Sigmoid colon (tissue), 7 donors: ENCODE results near the gene LATS2. TPM values are rescaled to one million over a fixed set of nuclear protein-coding genes. Genes with fewer than 3 reads are reported as not detected.

Experiments
- DNase-seq: peaks from one replicate; pipeline ENCODE4 v3.0.0-alpha.2; 2019
- H3K27ac ChIP-seq, 4 donors: fragments of 200-600 bp; sonication (generic); one replicate each; pipeline ENCODE4 v1.5.1; 2016 to 2019; ENCODE audit warnings: mild to moderate bottlenecking in 1 of 4
- H3K27me3 ChIP-seq, 3 donors: fragments of 200-600 bp; sonication (generic); one replicate each; pipeline ENCODE4 v1.5.1; 2019; ENCODE audit warnings: mild to moderate bottlenecking in 1 of 3
- H3K36me3 ChIP-seq, 4 donors: fragments of 200-600 bp; sonication (generic); one replicate each; pipeline ENCODE4 v1.5.1; 2016 to 2019
- H3K4me1 ChIP-seq, 4 donors: fragments of 200-600 bp; sonication (generic); one replicate each; pipeline ENCODE4 v1.5.1; 2017 to 2019
- H3K4me3 ChIP-seq, 4 donors: fragments of 200-600 bp; sonication (generic); one replicate each; pipeline ENCODE4 v1.5.1; 2017 to 2019; ENCODE audit warnings: mild to moderate bottlenecking in 2 of 4, moderate library complexity in 1 of 4
- H3K9me3 ChIP-seq, 4 donors: fragments of 200-600 bp in 3 of 4; sonication (generic) in 3 of 4; one replicate each; pipeline versions ENCODE4 v1.5.1 to v1.6.1; 2013 to 2019
- EP300 ChIP-seq, 4 donors: sonication (generic); formaldehyde crosslinking; IDR thresholded peaks; one replicate each; pipeline ENCODE4 v1.6.1; 2017; ENCODE audit warnings: antibody characterized with exemption in 4 of 4
- POLR2A ChIP-seq, 2 donors: fragments of 450-650 bp; IDR thresholded peaks; one replicate each; pipeline ENCODE4 v1.6.1; 2016; ENCODE audit warnings: antibody characterized with exemption in 2 of 2, mild to moderate bottlenecking in 2 of 2, moderate library complexity in 2 of 2
- POLR2AphosphoS5 ChIP-seq, 4 donors: sonication (generic); formaldehyde crosslinking; IDR thresholded peaks; one replicate each; pipeline ENCODE4 v1.6.1; 2017; ENCODE audit warnings: antibody characterized with exemption in 4 of 4
- WGBS, 2 donors: extraction: QIAGEN DNeasy Blood & Tissue Kit; methylation state at CpG; one replicate each; pipeline ENCODE4 v1.1.7; 2013; 5-methylcytosine and 5-hydroxymethylcytosine counted together
- intact Hi-C: fragments of 100-400 bp; cut with DNase I; formaldehyde crosslinking; loops from one replicate; pipeline ENCODE4 v1.15.1; 2023
- polyA plus RNA-seq, 3 donors: library from polyadenylated mRNA; stranded (reverse); fragments of 200-250 nt; gene quantifications; one replicate each; pipeline ENCODE4 v1.2.3, GENCODE V29; 2013
- total RNA-seq, 4 donors: library from RNA; depleted of rRNA; stranded (reverse); fragments of >200 nt; gene quantifications; one replicate each; pipeline ENCODE4 v1.1.0, GENCODE V29; 2016
- TF ChIP-seq, protein P1 (sequence below), 4 experiments: fragments of 450-650 bp in 3 of 4; fragments of 200-600 bp in 1 of 4; IDR thresholded peaks; one replicate each; pipeline ENCODE4 v1.5.1; 2016 to 2019; ENCODE audit warnings: antibody characterized with exemption in 4 of 4, mild to moderate bottlenecking in 3 of 4, moderate library complexity in 2 of 4
- donor health status: healthy with polysubstance abuse.
- donor health status: Bipolar disorder and iron deficiency.
- donor health status: healthy.

The LATS2 gene
- total and polyA plus RNA-seq, 7 donors = 3.7 to 45.5 (median 21.8) TPM

DNA sequence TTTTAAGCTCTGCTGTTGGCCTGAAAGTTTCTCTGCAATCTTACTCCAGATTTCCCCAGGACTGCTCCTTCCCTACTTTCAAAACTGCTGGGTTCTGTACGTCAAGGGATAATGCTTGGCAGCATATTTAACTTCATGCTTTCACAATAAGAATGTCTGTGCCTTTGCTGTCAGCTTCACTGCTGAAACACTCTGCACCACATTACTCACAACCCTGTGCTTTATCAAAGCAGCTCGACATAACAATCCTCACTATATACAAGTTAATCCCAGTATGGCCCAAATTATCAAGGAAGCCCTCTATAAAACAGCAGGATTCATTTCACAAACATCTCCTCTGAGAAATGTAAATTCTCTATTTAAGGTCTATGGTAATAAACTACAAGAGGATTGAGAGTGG is 17.5 kb downstream of the LATS2 start:
- H3K4me1 ChIP-seq = peaks cover 0 to 95% (median 89%) of the 10 kb centered on the region in 4 donors

DNA sequence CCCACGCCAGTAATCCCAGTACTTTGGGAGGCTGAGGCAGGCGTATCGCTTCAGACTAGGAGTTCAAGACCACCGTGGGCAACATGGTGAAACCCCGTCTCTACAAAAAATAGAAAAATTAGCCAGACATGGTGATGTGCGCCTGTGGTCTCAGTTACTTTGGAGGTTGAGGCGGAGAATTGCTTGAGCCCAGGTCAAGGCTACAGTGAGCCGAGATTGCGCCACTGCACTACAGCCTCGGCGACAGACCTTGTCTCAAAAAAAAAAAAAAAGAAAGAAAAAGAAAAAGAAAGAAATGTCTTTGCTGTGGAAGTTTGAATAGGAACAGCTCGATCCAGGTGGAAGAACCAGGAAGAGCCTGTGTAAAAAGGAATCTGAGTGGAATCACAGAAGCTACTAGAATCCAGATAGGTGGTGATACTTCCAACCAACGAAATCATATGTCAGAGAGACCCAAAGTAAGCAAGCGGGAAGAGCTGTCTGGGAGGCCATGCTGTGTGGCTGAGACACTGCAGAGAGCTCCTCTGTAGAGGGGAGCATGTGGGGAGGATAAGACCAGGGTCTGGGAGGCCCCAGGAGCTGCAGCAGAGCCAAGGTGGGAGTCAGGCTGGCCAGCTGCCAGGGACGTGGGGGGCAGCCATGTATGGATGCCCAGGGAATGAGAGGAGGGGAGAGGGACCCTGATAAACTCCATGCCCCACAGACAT is 21.1 kb downstream of the LATS2 start:
- H3K4me1 ChIP-seq = peaks cover 0 to 98% (median 85%) of the 10 kb centered on the region in 4 donors
- H3K36me3 ChIP-seq = peaks cover 0 to 4% (median 0%) of the 10 kb centered on the region in 4 donors
- no peak for TF ChIP-seq EP300 (IDR thresholded peaks at IDR 0.05)
- no peak for TF ChIP-seq POLR2AphosphoS5 (IDR thresholded peaks at IDR 0.05)
- TF ChIP-seq POLR2A (IDR thresholded peaks at IDR 0.05) = no peak
- TF ChIP-seq, protein P1, sequence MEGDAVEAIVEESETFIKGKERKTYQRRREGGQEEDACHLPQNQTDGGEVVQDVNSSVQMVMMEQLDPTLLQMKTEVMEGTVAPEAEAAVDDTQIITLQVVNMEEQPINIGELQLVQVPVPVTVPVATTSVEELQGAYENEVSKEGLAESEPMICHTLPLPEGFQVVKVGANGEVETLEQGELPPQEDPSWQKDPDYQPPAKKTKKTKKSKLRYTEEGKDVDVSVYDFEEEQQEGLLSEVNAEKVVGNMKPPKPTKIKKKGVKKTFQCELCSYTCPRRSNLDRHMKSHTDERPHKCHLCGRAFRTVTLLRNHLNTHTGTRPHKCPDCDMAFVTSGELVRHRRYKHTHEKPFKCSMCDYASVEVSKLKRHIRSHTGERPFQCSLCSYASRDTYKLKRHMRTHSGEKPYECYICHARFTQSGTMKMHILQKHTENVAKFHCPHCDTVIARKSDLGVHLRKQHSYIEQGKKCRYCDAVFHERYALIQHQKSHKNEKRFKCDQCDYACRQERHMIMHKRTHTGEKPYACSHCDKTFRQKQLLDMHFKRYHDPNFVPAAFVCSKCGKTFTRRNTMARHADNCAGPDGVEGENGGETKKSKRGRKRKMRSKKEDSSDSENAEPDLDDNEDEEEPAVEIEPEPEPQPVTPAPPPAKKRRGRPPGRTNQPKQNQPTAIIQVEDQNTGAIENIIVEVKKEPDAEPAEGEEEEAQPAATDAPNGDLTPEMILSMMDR (IDR thresholded peaks at IDR 0.05) = no peak
- 89 to 90% methylated on average over 15 of the region's 15 CpGs for WGBS, 2 donors
- intact Hi-C loops = no loop called here
- no peaks in the 10 kb centered on the region for H3K27me3 ChIP-seq
- H3K4me3 ChIP-seq = no peak overlapping the region
- DNase-seq = peak; percentile 60
- no peaks in the 10 kb centered on the region for H3K9me3 ChIP-seq
- H3K27ac ChIP-seq = peak overlapping the region; percentile 28 to 91 (median 70)

More for the DNA sequence above, 17.5 kb downstream of the LATS2 start:
- Histone ChIP-seq H3K9me3 (no peaks in the 10 kb centered on the region), H3K4me3 (no peak overlapping the region), H3K36me3 (peaks cover 0 to 4% (median 0%) of the 10 kb centered on the region in 4 donors), H3K27me3 (no peaks in the 10 kb centered on the region), H3K27ac (peak overlapping the region; percentile 71 to 91 (median 84))
- 57 to 77% methylated on average over 2 of the region's 2 CpGs for WGBS, 2 donors
- intact Hi-C loops = no loop called here
- no peak for DNase-seq
- TF ChIP-seq, protein P1 (IDR thresholded peaks at IDR 0.05) = no peak
- TF ChIP-seq EP300 (IDR thresholded peaks at IDR 0.05) = peak in 3 of 4 donors; percentile 41 to 97 (median 87)
- TF ChIP-seq POLR2AphosphoS5 (IDR thresholded peaks at IDR 0.05) = peak; percentile 80 to 95 (median 88)

DNA sequence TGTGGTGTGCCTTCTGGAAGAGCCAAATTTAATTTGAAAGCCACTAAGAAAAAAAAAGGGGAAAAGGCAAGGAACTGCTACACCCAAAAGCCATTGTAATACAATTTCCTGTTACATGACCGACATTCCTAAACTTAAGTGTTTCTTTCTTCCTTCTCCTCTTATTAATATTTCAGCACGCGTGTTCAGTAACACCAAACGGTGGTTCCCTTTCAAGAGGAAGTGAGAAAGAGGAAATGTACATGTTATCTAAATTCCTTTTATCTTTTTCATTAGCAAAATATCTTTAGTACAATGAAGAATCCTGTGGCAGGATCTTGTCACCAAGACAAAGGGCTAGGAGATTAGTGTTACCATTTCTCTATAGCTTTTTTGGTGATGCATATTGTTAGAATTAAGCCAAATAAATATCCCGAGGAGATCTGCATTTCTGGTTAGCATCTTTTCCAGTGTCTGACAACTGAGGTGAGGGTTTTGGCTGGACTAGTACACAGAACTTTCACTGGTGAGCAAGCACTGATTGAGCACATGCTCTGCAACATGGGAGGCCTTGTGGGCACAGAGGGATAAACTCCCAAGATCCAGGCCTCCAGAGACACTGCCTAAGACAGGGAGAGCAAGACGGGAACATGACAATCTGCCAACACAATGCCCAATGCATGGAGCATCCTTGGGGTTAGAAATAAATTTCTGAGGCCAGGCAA is 22.1 kb downstream of the LATS2 start:
- Histone ChIP-seq H3K27me3 (no peaks in the 10 kb centered on the region), H3K9me3 (no peaks in the 10 kb centered on the region), H3K27ac (peak overlapping the region; percentile 28 to 91 (median 70)), H3K4me1 (peaks cover 0 to 97% (median 85%) of the 10 kb centered on the region in 4 donors), H3K36me3 (peaks cover 0 to 4% (median 0%) of the 10 kb centered on the region in 4 donors), H3K4me3 (no peak overlapping the region)
- TF ChIP-seq, protein P1 (IDR thresholded peaks at IDR 0.05) = no peak
- no peak for TF ChIP-seq POLR2A (IDR thresholded peaks at IDR 0.05)
- TF ChIP-seq EP300 (IDR thresholded peaks at IDR 0.05) = peak in 2 of 4 donors; percentile 17 to 59
- peak; percentile 30 to 60 (median 56) for TF ChIP-seq POLR2AphosphoS5 (IDR thresholded peaks at IDR 0.05)
- 42 to 72% methylated on average over 6 of the region's 6 CpGs for WGBS, 2 donors
- peak; percentile 67 for DNase-seq
- intact Hi-C loops = no loop called here

DNA sequence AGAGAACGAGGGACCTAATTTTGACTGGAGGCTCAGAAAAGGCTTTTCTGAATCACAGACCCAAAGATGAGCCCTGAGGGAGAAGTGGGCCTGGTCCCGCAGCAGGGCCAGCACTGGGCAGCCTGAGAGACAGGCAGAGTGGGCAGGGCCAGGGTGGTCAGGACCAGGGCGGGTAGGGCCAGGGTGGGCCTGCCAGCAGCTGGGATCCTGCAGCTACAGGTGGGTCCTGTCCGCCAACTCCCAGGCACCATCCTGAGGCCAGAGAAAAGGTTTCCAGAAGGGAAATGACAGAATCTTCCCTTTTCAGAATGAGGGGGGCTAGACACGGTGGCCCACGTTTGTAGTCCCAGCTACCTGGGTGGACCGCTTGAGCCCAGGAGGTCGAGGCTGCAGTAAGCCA is 23.7 kb downstream of the LATS2 start:
- H3K27ac ChIP-seq = peak overlapping the region in 3 of 4 donors; percentile 9 to 91 (median 85)
- WGBS, 2 donors = 85 to 92% methylated on average over 8 of the region's 8 CpGs
- peaks cover 0 to 4% (median 0%) of the 10 kb centered on the region in 4 donors for H3K36me3 ChIP-seq

More for the DNA sequence above, 23.7 kb downstream of the LATS2 start:
- TF ChIP-seq, protein P1 (IDR thresholded peaks at IDR 0.05) = no peak
- TF ChIP-seq EP300 (IDR thresholded peaks at IDR 0.05) (no peak), POLR2A (IDR thresholded peaks at IDR 0.05) (no peak), POLR2AphosphoS5 (IDR thresholded peaks at IDR 0.05) (no peak)
- Histone ChIP-seq H3K4me3 (no peak overlapping the region), H3K4me1 (peaks cover 0 to 98% (median 86%) of the 10 kb centered on the region in 4 donors), H3K9me3 (no peaks in the 10 kb centered on the region), H3K27me3 (no peaks in the 10 kb centered on the region)
- intact Hi-C loops = no loop called here
- peak; percentile 62 for DNase-seq
